ENCODE results near the gene RIMBP2.

GRCh38 chr12:130483616-130484180 lies 232.4 kb downstream of the RIMBP2 start:
- TF ChIP-seq GATA3 (IDR thresholded peaks at IDR 0.05; ENCODE audit: low read depth, low read length) (no peak), GATA2 (IDR thresholded peaks at IDR 0.05; ENCODE audit: low read depth, low read length) (no peak)

Data from SH-SY5Y (cell line).